Loucy (cell line): ENCODE data around the gene RBM26.

ENCODE experiments used
- EZH2phosphoT487 ChIP-seq: fragments of 200-600 bp; IDR thresholded peaks from 2 replicates; pipeline ENCODE4 v1.6.1; 2018; ENCODE audit warnings: antibody characterized with exemption, mild to moderate bottlenecking, moderate library complexity, borderline replicate concordance
- TF ChIP-seq, protein P1 (sequence below): fragments of 200-600 bp; sonication (generic); conservative IDR thresholded peaks from 2 replicates; pipeline ENCODE4 v1.5.1; 2014; ENCODE audit warnings: mild to moderate bottlenecking, antibody characterized with exemption, low read length

DNA sequence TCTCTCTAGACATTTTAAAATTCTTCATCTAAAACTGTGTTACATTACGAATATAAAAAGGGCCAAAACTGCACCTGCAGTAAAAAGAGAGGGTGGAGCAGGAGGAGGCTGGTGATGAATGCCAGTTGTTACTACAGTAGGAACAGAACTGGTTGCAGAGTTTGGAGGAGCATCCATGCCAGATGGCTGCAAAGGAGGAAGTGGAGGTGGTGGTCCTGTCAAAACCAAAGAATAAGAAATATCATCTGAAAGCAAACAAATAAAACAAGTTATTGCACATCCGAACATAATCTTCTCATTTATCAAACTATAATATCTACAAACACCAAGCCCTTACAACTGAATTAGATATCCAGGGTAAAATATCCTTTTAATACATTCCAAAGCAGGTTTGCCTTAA is 40.1 kb downstream of the RBM26 start:
- TF ChIP-seq, protein P1, sequence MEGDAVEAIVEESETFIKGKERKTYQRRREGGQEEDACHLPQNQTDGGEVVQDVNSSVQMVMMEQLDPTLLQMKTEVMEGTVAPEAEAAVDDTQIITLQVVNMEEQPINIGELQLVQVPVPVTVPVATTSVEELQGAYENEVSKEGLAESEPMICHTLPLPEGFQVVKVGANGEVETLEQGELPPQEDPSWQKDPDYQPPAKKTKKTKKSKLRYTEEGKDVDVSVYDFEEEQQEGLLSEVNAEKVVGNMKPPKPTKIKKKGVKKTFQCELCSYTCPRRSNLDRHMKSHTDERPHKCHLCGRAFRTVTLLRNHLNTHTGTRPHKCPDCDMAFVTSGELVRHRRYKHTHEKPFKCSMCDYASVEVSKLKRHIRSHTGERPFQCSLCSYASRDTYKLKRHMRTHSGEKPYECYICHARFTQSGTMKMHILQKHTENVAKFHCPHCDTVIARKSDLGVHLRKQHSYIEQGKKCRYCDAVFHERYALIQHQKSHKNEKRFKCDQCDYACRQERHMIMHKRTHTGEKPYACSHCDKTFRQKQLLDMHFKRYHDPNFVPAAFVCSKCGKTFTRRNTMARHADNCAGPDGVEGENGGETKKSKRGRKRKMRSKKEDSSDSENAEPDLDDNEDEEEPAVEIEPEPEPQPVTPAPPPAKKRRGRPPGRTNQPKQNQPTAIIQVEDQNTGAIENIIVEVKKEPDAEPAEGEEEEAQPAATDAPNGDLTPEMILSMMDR, result no peak
- TF ChIP-seq EZH2phosphoT487, result no peak
